Astrocyte of the hippocampus (primary cell): ENCODE measurements around the gene PIP4K2A.

Source experiments
- DNase-seq: peaks from one replicate; pipeline ENCODE4 v3.0.0; 2011; ENCODE audit warnings: low read depth, low spot score

Gene PIP4K2A

GRCh38 chr10:22640359-22640758 is 74.0 kb downstream of the PIP4K2A start:
- no peak for DNase-seq

GRCh38 chr10:22638863-22639262 is 75.5 kb downstream of the PIP4K2A start:
- DNase-seq = no peak

GRCh38 chr10:22637491-22637890 is 76.9 kb downstream of the PIP4K2A start:
- peak; percentile 60 for DNase-seq

GRCh38 chr10:22635650-22636049 is 78.7 kb downstream of the PIP4K2A start:
- no peak for DNase-seq

GRCh38 chr10:22634606-22635459 is 79.5 kb downstream of the PIP4K2A start:
- no peak for DNase-seq

- DNase-seq = no peak
Observed at GRCh38 chr10:22634093-22634492, 80.3 kb downstream of the PIP4K2A start.

- DNase-seq = no peak
Observed at GRCh38 chr10:22633528-22633927, 80.8 kb downstream of the PIP4K2A start.

GRCh38 chr10:22633106-22633505 is 81.3 kb downstream of the PIP4K2A start:
- DNase-seq = no peak

- DNase-seq = peak; percentile 74
Observed at GRCh38 chr10:22631646-22632278, 82.6 kb downstream of the PIP4K2A start.

GRCh38 chr10:22631185-22631584 is 83.2 kb downstream of the PIP4K2A start:
- DNase-seq = no peak

- peak; percentile 76 for DNase-seq
Observed at GRCh38 chr10:22630234-22631174, 83.9 kb downstream of the PIP4K2A start.

- DNase-seq = no peak
Observed at GRCh38 chr10:22629852-22630233, 84.5 kb downstream of the PIP4K2A start.

- no peak for DNase-seq
Observed at GRCh38 chr10:22629126-22629525, 85.3 kb downstream of the PIP4K2A start.

- DNase-seq = no peak
Observed at GRCh38 chr10:22628309-22628708, 86.1 kb downstream of the PIP4K2A start.

- DNase-seq = no peak
Observed at GRCh38 chr10:22626784-22627183, 87.6 kb downstream of the PIP4K2A start.

- DNase-seq = peak; percentile 76
Observed at GRCh38 chr10:22625516-22626290, 88.7 kb downstream of the PIP4K2A start.

- DNase-seq = peak; percentile 71
Observed at GRCh38 chr10:22624287-22624738, 90.1 kb downstream of the PIP4K2A start.

GRCh38 chr10:22623633-22624253 is 90.6 kb downstream of the PIP4K2A start:
- DNase-seq = no peak

GRCh38 chr10:22622242-22622806 is 92.1 kb downstream of the PIP4K2A start:
- no peak for DNase-seq

GRCh38 chr10:22621726-22622125 is 92.7 kb downstream of the PIP4K2A start:
- no peak for DNase-seq
